Measurements from ENCODE around the gene IL6ST.
"Not testable (repeated sequence)": the region's sequence is repeated elsewhere in the genome, so short reads cannot be mapped to it uniquely, and the experiment has no call there.

Gene IL6ST

DNA sequence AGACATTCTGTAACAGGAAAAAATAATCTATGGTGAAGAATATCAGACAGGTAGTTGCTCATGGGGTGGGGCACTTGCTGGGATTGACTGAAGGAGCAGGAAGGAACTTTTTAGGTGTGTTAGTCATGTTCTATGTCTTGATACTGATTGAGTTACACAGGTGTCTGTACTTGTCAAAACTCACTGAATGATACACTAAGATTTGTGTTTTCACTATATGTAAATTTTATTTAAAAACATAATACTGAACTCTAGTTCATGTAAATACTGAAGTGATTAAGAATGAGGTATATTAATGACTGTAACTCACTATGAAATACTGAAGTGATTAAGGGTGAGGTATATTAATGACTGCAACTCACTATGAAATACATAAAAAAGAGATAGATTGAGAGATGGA, 28.5 kb downstream of the IL6ST start:
- H3K27me3 ChIP-seq (ENCODE audit: insufficient read depth, low read depth, severe bottlenecking) = no peaks in the 10 kb centered on the region
- H3K4me3 ChIP-seq (ENCODE audit: low read depth, low read length) = no peak overlapping the region
- no peaks in the 10 kb centered on the region for H3K9me3 ChIP-seq (ENCODE audit: severe bottlenecking)
- H3K27ac ChIP-seq = no peak overlapping the region
- H3K36me3 ChIP-seq = peaks cover 34% of the 10 kb centered on the region
- DNase-seq = no peak
- TF ChIP-seq, protein P1, sequence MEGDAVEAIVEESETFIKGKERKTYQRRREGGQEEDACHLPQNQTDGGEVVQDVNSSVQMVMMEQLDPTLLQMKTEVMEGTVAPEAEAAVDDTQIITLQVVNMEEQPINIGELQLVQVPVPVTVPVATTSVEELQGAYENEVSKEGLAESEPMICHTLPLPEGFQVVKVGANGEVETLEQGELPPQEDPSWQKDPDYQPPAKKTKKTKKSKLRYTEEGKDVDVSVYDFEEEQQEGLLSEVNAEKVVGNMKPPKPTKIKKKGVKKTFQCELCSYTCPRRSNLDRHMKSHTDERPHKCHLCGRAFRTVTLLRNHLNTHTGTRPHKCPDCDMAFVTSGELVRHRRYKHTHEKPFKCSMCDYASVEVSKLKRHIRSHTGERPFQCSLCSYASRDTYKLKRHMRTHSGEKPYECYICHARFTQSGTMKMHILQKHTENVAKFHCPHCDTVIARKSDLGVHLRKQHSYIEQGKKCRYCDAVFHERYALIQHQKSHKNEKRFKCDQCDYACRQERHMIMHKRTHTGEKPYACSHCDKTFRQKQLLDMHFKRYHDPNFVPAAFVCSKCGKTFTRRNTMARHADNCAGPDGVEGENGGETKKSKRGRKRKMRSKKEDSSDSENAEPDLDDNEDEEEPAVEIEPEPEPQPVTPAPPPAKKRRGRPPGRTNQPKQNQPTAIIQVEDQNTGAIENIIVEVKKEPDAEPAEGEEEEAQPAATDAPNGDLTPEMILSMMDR (IDR thresholded peaks at IDR 0.05; ENCODE audit: low read depth, low read length) = no peak

DNA sequence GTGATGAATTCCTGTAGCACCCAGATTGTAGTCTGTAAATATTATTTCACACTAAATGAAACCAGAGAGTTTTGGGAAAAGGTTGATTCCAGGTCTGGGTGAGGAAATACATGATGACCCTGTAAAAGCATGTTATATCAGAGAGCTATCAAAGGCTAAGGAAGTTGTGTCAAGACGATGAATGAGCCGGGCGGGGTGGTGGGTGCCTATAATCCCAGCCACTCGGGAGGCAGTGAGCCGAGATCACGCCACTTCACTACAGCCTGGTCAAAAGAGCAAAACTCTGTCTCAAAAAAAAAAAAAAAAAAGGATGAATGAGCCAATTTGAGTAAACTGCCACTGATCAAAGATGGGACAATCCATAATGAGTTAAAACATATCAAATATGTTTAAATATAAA, 29.2 kb downstream of the IL6ST start:
- TF ChIP-seq, protein P1 (IDR thresholded peaks at IDR 0.05; ENCODE audit: low read depth, low read length) = no peak
- DNase-seq = no peak

DNA sequence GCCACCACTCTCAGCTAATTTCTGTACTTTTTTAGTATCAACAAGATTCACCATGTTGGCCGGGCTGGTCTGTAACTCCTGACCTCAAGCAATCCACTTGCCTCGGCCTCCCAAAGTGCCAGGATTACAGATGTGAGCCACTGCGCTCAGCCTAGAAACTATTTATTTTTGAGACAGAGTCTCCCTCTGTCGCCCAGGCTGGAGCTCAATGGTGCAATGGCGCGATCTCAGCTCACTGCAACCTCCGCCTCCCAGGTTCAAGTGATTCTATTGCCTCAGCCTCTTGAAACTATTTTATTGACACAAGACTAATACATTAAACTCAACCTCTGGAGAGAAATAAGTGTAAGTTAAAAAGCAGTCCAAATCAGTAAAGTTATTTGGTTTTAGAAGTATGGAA, 34.0 kb downstream of the IL6ST start:
- DNase-seq = no peak
- H3K36me3 ChIP-seq = peaks cover 60% of the 10 kb centered on the region
- TF ChIP-seq, protein P1 (IDR thresholded peaks at IDR 0.05; ENCODE audit: low read depth, low read length) = no peak
- no peaks in the 10 kb centered on the region for H3K9me3 ChIP-seq (ENCODE audit: severe bottlenecking)
- no peak overlapping the region for H3K27ac ChIP-seq
- no peaks in the 10 kb centered on the region for H3K27me3 ChIP-seq (ENCODE audit: insufficient read depth, low read depth, severe bottlenecking)
- H3K4me3 ChIP-seq (ENCODE audit: low read depth, low read length) = no peak overlapping the region

More for the DNA sequence above, 29.2 kb downstream of the IL6ST start:
- Histone ChIP-seq H3K4me3 (ENCODE audit: low read depth, low read length) (no peak overlapping the region), H3K9me3 (ENCODE audit: severe bottlenecking) (no peaks in the 10 kb centered on the region), H3K36me3 (peaks cover 40% of the 10 kb centered on the region), H3K27me3 (ENCODE audit: insufficient read depth, low read depth, severe bottlenecking) (no peaks in the 10 kb centered on the region), H3K27ac (no peak overlapping the region)

DNA sequence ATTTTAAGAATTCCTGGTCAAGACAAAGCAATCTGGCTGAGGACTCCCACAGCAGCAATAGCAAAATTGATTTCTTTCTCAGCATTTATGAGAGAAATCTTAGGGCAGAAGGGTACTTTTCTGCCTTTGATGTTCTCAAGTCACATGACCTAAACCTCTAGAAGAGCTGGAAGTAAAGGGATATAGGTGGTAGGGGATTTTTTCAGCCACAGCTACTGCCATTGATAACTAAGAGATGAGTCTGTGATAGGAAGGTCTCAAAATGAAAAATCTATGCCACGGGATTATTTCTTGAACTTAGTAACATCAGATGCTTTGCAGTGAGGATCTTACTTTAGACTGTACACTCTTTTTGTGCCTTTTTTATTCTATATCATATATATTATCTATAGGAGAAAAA, 35.6 kb downstream of the IL6ST start:
- H3K27ac ChIP-seq = no peak overlapping the region
- H3K9me3 ChIP-seq (ENCODE audit: severe bottlenecking) = no peaks in the 10 kb centered on the region
- peaks cover 72% of the 10 kb centered on the region for H3K36me3 ChIP-seq
- no peaks in the 10 kb centered on the region for H3K27me3 ChIP-seq (ENCODE audit: insufficient read depth, low read depth, severe bottlenecking)
- no peak for DNase-seq
- TF ChIP-seq, protein P1 (IDR thresholded peaks at IDR 0.05; ENCODE audit: low read depth, low read length) = no peak
- H3K4me3 ChIP-seq (ENCODE audit: low read depth, low read length) = no peak overlapping the region

DNA sequence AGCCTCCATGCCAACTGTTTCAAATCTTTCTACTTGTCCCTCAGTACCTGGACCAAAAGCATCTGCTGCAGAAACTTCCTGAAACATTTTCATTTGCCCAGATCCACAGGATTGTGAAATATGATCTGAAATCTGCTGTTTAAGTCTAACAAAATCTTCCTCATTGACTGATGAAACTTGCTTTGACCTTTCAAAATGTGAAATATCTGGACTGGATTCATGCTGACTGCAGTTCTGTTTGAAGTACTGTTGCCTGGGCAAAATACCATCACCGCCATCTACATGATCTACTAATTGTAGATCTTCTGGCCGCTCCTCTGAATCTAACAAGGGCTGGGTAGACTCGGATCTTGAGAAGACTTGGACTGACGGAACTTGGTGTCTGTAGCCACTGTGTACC, 53.6 kb downstream of the IL6ST start:
- H3K27ac ChIP-seq; H3K9me3 ChIP-seq (ENCODE audit: severe bottlenecking); H3K4me3 ChIP-seq (ENCODE audit: low read depth, low read length); DNase-seq; H3K27me3 ChIP-seq (ENCODE audit: insufficient read depth, low read depth, severe bottlenecking): not testable (repeated sequence)
- H3K36me3 ChIP-seq = peaks cover 19% of the 10 kb centered on the region

DNA sequence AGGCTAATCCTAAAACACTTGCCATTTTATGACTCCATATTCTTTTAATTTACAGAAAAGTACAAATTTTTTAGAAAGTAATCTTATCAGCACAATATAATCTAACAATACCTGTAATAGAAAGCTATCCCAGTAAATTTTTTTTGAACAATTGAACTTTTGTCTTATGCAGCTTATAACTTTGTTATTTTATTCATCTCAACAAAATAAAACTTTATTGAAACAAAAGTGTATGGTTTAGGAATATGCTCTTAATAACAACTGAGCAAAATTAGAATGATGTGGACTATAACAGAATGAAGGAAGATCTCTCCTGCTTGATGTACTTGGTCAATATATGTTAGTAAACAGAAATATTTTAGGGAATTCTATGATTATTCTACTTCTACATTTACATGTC, 57.2 kb downstream of the IL6ST start:
- H3K27ac ChIP-seq; H3K9me3 ChIP-seq (ENCODE audit: severe bottlenecking); DNase-seq; H3K27me3 ChIP-seq (ENCODE audit: insufficient read depth, low read depth, severe bottlenecking); H3K4me3 ChIP-seq (ENCODE audit: low read depth, low read length): not testable (repeated sequence)
- peaks cover 11% of the 10 kb centered on the region for H3K36me3 ChIP-seq

DNA sequence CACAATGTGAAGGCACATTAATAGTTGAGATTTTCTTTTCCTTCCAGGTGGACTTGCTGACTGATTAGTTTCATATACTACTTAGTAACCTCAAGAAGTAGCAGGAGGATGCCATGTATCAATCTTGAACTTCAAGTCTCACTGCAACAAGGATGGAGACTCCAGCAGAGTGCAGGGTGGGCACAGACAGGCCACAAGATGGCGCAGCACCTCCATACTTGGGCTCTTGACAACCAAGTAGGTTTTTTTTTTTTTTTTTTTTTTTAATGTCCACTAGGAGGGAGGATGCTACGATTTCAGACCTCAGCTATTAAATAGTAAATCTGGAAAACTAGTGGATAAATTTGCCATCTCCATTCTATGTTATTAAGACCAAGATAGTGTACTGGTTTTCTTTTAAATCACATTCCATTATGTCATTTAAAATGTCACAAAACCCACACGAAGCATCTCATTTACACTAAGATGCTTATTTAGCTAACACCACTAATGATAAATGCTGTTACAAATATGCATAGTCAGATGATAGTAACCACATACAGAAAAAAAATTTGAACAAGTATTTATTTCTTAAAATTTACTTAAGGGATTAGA, 58.6 kb downstream of the IL6ST start:
- H3K4me3 ChIP-seq (ENCODE audit: low read depth, low read length) = no peak overlapping the region

More for the DNA sequence above, 58.6 kb downstream of the IL6ST start:
- peak; percentile 84 for DNase-seq
- Histone ChIP-seq H3K27ac (no peak overlapping the region), H3K9me3 (ENCODE audit: severe bottlenecking) (no peaks in the 10 kb centered on the region), H3K27me3 (ENCODE audit: insufficient read depth, low read depth, severe bottlenecking) (no peaks in the 10 kb centered on the region), H3K36me3 (no peaks in the 10 kb centered on the region; the same call in 1 of the 2 replicates)
- TF ChIP-seq, protein P1 (IDR thresholded peaks at IDR 0.05; ENCODE audit: low read depth, low read length) = peak; percentile 78

All from WERI-Rb-1 (cell line).